ENCODE measurements around the gene MPDZ. TPM values are rescaled to one million over a fixed set of nuclear protein-coding genes. Genes with fewer than 3 reads are reported as not detected.

The MPDZ gene
- total RNA-seq, 1 experiment from 2014 or later: 16.6 TPM

GRCh38 chr9:13270734-13271133 lies 8.8 kb downstream of the MPDZ start:
- ATAC-seq (no peak), DNase-seq (ENCODE audit: low read depth, low spot score) (no peak)
- CTCF ChIA-PET: no interaction called here
- no peaks in the 10 kb centered on the region for H3K4me1 ChIP-seq (ENCODE audit: control insufficient read depth, insufficient read depth, low read length)
- POLR2A ChIA-PET: no interaction called here
- H3K9me3 ChIP-seq (ENCODE audit: control insufficient read depth, insufficient read depth, low read depth, low read length): no peaks in the 10 kb centered on the region
- intact Hi-C loops (cut with micrococcal nuclease; ENCODE audit: unreplicated experiment): no loop called here
- no peak overlapping the region for H3K4me3 ChIP-seq (ENCODE audit: low read depth in 2 of 2, low read length in 2 of 2)
- no peaks in the 10 kb centered on the region for H3K36me3 ChIP-seq (ENCODE audit: control insufficient read depth, insufficient read depth, low read length)
- TF ChIP-seq REST (IDR thresholded peaks at IDR 0.05; ENCODE audit: insufficient read depth in 1 of 2, low read depth in 2 of 2, low read length in 1 of 2) (no peak), CTCF (IDR thresholded peaks at IDR 0.05) (no peak), TCF7L2 (IDR thresholded peaks at IDR 0.05; ENCODE audit: low read depth, low read length) (no peak), POLR2AphosphoS5 (IDR thresholded peaks at IDR 0.05; ENCODE audit: low read depth, low read length) (no peak), SIN3A (IDR thresholded peaks at IDR 0.05; ENCODE audit: borderline replicate concordance, insufficient read depth, low read depth, low read length) (no peak)
- H3K27me3 ChIP-seq (ENCODE audit: control insufficient read depth, insufficient read depth, low read length): no peaks in the 10 kb centered on the region
- in situ Hi-C loops (cut with HindIII; ENCODE audit: low pct_unique_long_range_greater_than_20kb, low sequenced_read_pairs): no loop called here
- no peak overlapping the region for H3K27ac ChIP-seq (ENCODE audit: low read length)
- no TSS peak for BruUV-seq (replicated peaks)

- no peak overlapping the region for H3K27ac ChIP-seq (ENCODE audit: low read length)
- H3K4me3 ChIP-seq (ENCODE audit: low read depth in 2 of 2, low read length in 2 of 2): no peak overlapping the region
- in situ Hi-C loops (cut with HindIII; ENCODE audit: low pct_unique_long_range_greater_than_20kb, low sequenced_read_pairs): no loop called here
- H3K4me1 ChIP-seq (ENCODE audit: control insufficient read depth, insufficient read depth, low read length): no peaks in the 10 kb centered on the region
- DNase-seq (ENCODE audit: low read depth, low spot score) (no peak), ATAC-seq (no peak)
- ChIA-PET POLR2A (no interaction called here), CTCF (no interaction called here)
- no peaks in the 10 kb centered on the region for H3K27me3 ChIP-seq (ENCODE audit: control insufficient read depth, insufficient read depth, low read length)
- H3K36me3 ChIP-seq (ENCODE audit: control insufficient read depth, insufficient read depth, low read length): no peaks in the 10 kb centered on the region
- BruUV-seq (replicated peaks): no TSS peak
- intact Hi-C loops (cut with micrococcal nuclease; ENCODE audit: unreplicated experiment): no loop called here
- TF ChIP-seq POLR2AphosphoS5 (IDR thresholded peaks at IDR 0.05; ENCODE audit: low read depth, low read length): no peak
- no peak for TF ChIP-seq SIN3A (IDR thresholded peaks at IDR 0.05; ENCODE audit: borderline replicate concordance, insufficient read depth, low read depth, low read length)
- no peak for TF ChIP-seq CTCF (IDR thresholded peaks at IDR 0.05)
- no peak for TF ChIP-seq TCF7L2 (IDR thresholded peaks at IDR 0.05; ENCODE audit: low read depth, low read length)
- TF ChIP-seq REST (IDR thresholded peaks at IDR 0.05; ENCODE audit: insufficient read depth in 1 of 2, low read depth in 2 of 2, low read length in 1 of 2): no peak
- H3K9me3 ChIP-seq (ENCODE audit: control insufficient read depth, insufficient read depth, low read depth, low read length): no peaks in the 10 kb centered on the region
Measured at GRCh38 chr9:13269589-13270452, 9.7 kb downstream of the MPDZ start.
